Measurements from ENCODE around the gene IKZF3. TPM values are rescaled to one million over a fixed set of nuclear protein-coding genes. Genes with fewer than 3 reads are reported as not detected.

The IKZF3 gene
- total RNA-seq, 1 donor from 2014 or later: 0.34 TPM

DNA sequence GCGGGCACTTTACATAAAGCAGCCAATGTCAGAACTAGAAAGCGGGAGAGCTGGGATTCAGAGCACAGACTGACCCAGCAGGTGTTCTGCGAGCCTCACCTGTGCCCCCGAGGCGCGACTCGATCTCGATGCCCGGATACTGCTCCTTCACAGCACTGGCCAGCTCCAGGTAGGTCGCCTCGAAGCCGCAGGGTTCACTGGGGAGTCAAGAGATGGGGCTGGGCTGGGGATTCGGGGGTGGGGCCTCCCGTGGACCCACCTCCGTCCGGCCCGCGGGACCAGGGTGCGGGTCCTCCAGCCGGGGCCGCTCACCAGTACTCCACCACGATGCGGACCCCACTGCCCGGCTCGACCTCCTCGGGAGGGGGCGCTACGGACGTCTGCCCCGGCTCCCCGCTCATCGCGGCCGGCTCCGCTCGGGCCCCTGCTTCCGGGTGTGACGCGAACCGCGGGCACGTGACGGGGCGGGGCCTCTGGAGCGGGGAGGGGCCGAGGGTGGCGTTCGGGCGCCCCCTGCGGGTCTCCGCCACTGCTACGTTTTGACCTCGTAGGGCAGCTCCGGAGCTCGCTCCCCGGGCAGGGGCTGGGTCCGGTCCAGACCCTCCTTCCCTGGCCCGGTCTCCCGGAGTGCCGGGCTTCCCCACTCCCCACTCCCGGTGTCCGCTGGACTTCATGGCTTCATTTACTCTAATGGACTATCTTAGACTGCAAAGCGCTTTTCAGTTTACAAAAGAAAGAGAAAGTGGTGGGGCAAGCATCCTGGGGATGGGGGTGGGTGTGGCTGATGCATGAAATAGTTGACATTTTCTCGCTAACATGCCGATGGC lies 133.8 kb downstream of the IKZF3 start, which contains the start of gene MIEN1:
Gene MIEN1, minus strand, starts transcription at position 438 of the 827 bp plus-strand sequence. Its CDS starts 37 bp downstream, at position 401.
- Mint-ChIP-seq H3K27me3 (ENCODE audit: low read depth, unreplicated experiment) (no peaks in the 10 kb centered on the region), H3K27ac (ENCODE audit: unreplicated experiment) (peak within 1 kb of the TSS; percentile 68), H3K4me1 (ENCODE audit: low read depth, unreplicated experiment) (no peaks in the 10 kb centered on the region), H3K4me3 (ENCODE audit: unreplicated experiment) (peak within 1 kb of the TSS; percentile 92), H3K9me3 (ENCODE audit: unreplicated experiment) (no peaks in the 10 kb centered on the region), H3K36me3 (ENCODE audit: low read depth, unreplicated experiment) (peaks cover 4% of the 10 kb centered on the region)
- Histone ChIP-seq H3K27ac (ENCODE audit: low read depth, low read length) (peak within 1 kb of the TSS; percentile 67), H3K9ac (ENCODE audit: low read length) (peak within 1 kb of the TSS; percentile 85), H3K4me1 (ENCODE audit: insufficient read depth, low read length) (peaks cover 5% of the 10 kb centered on the region), H3K79me2 (ENCODE audit: insufficient read depth, low read length) (no peaks in the 10 kb centered on the region), H4K20me1 (ENCODE audit: insufficient read depth, low read length) (peaks cover 8% of the 10 kb centered on the region), H3K9me3 (ENCODE audit: insufficient read depth, low read depth, low read length) (no peaks in the 10 kb centered on the region), H2AFZ (ENCODE audit: low read depth, low read length) (peak within 1 kb of the TSS; percentile 75), H3K4me3 (ENCODE audit: insufficient read depth, low read depth, low read length) (peak within 1 kb of the TSS; percentile 74), H3K36me3 (ENCODE audit: insufficient read depth, low read length) (no peaks in the 10 kb centered on the region), H3K4me2 (ENCODE audit: low read length) (peak within 1 kb of the TSS; percentile 92), H3K27me3 (ENCODE audit: insufficient read depth, low read length) (no peaks in the 10 kb centered on the region)
- peak; percentile 30 for DNase-seq (ENCODE audit: low read depth)
- TF ChIP-seq, protein P1, sequence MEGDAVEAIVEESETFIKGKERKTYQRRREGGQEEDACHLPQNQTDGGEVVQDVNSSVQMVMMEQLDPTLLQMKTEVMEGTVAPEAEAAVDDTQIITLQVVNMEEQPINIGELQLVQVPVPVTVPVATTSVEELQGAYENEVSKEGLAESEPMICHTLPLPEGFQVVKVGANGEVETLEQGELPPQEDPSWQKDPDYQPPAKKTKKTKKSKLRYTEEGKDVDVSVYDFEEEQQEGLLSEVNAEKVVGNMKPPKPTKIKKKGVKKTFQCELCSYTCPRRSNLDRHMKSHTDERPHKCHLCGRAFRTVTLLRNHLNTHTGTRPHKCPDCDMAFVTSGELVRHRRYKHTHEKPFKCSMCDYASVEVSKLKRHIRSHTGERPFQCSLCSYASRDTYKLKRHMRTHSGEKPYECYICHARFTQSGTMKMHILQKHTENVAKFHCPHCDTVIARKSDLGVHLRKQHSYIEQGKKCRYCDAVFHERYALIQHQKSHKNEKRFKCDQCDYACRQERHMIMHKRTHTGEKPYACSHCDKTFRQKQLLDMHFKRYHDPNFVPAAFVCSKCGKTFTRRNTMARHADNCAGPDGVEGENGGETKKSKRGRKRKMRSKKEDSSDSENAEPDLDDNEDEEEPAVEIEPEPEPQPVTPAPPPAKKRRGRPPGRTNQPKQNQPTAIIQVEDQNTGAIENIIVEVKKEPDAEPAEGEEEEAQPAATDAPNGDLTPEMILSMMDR (IDR thresholded peaks at IDR 0.05; ENCODE audit: insufficient read depth, low read depth, low read length): peak; percentile 42
- no peak for TF ChIP-seq EZH2 (IDR thresholded peaks at IDR 0.05; ENCODE audit: insufficient read depth, low read length)
- no peak for FAIRE-seq

DNA sequence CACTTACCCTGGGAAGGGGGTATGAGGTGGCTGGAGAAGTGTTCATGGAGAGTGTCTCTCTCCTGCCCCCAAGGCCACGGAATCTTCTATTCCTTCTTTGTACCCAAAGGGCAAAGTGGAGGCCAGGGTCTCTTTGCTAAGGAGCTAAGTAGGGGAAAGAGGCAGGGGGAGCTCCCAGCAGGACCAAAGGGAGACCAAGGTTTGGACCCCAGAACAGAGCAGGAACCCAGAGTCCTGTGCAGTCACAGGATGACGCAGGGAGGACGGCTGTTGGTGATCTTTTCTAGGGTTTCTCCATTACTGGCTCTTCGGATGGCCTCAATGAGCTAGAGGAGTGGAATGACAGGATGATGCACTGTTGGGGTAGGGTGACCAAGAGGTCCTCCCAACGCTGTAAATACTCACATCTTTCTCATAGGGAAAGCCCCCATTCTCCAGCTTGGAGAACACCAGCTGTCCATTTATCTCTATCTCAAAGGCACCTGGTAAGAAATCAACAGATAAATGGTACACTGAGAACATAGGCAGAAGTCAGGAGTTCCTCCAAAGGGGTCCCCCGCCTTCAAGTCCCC lies 134.7 kb downstream of the IKZF3 start:
- peaks cover 5% of the 10 kb centered on the region for H3K4me1 ChIP-seq (ENCODE audit: insufficient read depth, low read length)
- DNase-seq (ENCODE audit: low read depth) (no peak), FAIRE-seq (no peak)
- H3K27me3 Mint-ChIP-seq (ENCODE audit: low read depth, unreplicated experiment): no peaks in the 10 kb centered on the region
- H3K36me3 Mint-ChIP-seq (ENCODE audit: low read depth, unreplicated experiment): peaks cover 8% of the 10 kb centered on the region
- TF ChIP-seq, protein P1 (IDR thresholded peaks at IDR 0.05; ENCODE audit: insufficient read depth, low read depth, low read length): no peak
- TF ChIP-seq EZH2 (IDR thresholded peaks at IDR 0.05; ENCODE audit: insufficient read depth, low read length): no peak
- H3K27me3 ChIP-seq (ENCODE audit: insufficient read depth, low read length): no peaks in the 10 kb centered on the region
- no peaks in the 10 kb centered on the region for H3K79me2 ChIP-seq (ENCODE audit: insufficient read depth, low read length)
- no peak overlapping the region for H3K27ac ChIP-seq (ENCODE audit: low read depth, low read length)
- no peaks in the 10 kb centered on the region for H3K9me3 ChIP-seq (ENCODE audit: insufficient read depth, low read depth, low read length)
- H3K4me3 Mint-ChIP-seq (ENCODE audit: unreplicated experiment): peak overlapping the region; percentile 92
- H3K4me1 Mint-ChIP-seq (ENCODE audit: low read depth, unreplicated experiment): no peaks in the 10 kb centered on the region
- H3K4me3 ChIP-seq (ENCODE audit: insufficient read depth, low read depth, low read length): peak overlapping the region; percentile 74
- H2AFZ ChIP-seq (ENCODE audit: low read depth, low read length): no peak overlapping the region
- H3K36me3 ChIP-seq (ENCODE audit: insufficient read depth, low read length): peaks cover 5% of the 10 kb centered on the region
- H3K9ac ChIP-seq (ENCODE audit: low read length): peak overlapping the region; percentile 85
- H4K20me1 ChIP-seq (ENCODE audit: insufficient read depth, low read length): peaks cover 8% of the 10 kb centered on the region
- no peak overlapping the region for H3K27ac Mint-ChIP-seq (ENCODE audit: unreplicated experiment)
- peak overlapping the region; percentile 92 for H3K4me2 ChIP-seq (ENCODE audit: low read length)
- H3K9me3 Mint-ChIP-seq (ENCODE audit: unreplicated experiment): no peaks in the 10 kb centered on the region
